Loucy (cell line): Measurements from ENCODE around the gene OR52N1.

ENCODE experiments used
- H2AFZ ChIP-seq: fragments of 200-600 bp; sonication (generic); 2 replicates; pipeline ENCODE4 v1.6.0; 2016; ENCODE audit warnings: antibody characterized with exemption, mild to moderate bottlenecking, low read length, moderate library complexity
- H3F3A ChIP-seq: fragments of 200-600 bp; 2 replicates; pipeline ENCODE4 v1.6.0; 2016; ENCODE audit warnings: antibody characterized with exemption, low read depth, mild to moderate bottlenecking
- H3K27me3 ChIP-seq: fragments of 200-600 bp; sonication (generic); 2 replicates; pipeline ENCODE4 v1.6.1; 2014; ENCODE audit warnings: low read length, mild to moderate bottlenecking; ENCODE audit not compliant: insufficient read depth, poor library complexity, severe bottlenecking
- H3K36me3 ChIP-seq: fragments of 200-600 bp; sonication (generic); 2 replicates; pipeline ENCODE4 v1.6.1; 2016; ENCODE audit warnings: low read length; ENCODE audit not compliant: insufficient read depth
- H3K4me1 ChIP-seq: fragments of 200-600 bp; sonication (generic); 2 replicates; pipeline ENCODE4 v1.5.1; 2014; ENCODE audit warnings: low read length, mild to moderate bottlenecking; ENCODE audit not compliant: insufficient read depth, poor library complexity, severe bottlenecking
- H3K4me2 ChIP-seq: fragments of 200-600 bp; sonication (generic); 2 replicates; pipeline ENCODE4 v1.6.0; 2014; ENCODE audit warnings: antibody characterized with exemption, low read length, low read depth, mild to moderate bottlenecking; ENCODE audit not compliant: poor library complexity, severe bottlenecking
- H3K4me3 ChIP-seq: fragments of 200-600 bp; sonication (generic); 2 replicates; pipeline ENCODE4 v1.5.1; 2014; ENCODE audit warnings: low read length, mild to moderate bottlenecking, mixed read lengths; ENCODE audit not compliant: poor library complexity, severe bottlenecking
- H3K79me2 ChIP-seq: fragments of 200-600 bp; sonication (generic); 2 replicates; pipeline ENCODE4 v1.6.1; 2014; ENCODE audit warnings: low read length; ENCODE audit not compliant: insufficient read depth
- H3K9ac ChIP-seq: fragments of 200-600 bp; sonication (generic); 2 replicates; pipeline ENCODE4 v1.6.0; 2014; ENCODE audit warnings: mild to moderate bottlenecking, low read depth, low read length, moderate library complexity; ENCODE audit not compliant: poor library complexity, severe bottlenecking
- H3K9me2 ChIP-seq: fragments of 200-600 bp; sonication (generic); replicated peaks from 2 replicates; pipeline ENCODE4 v1.6.1; 2016; ENCODE audit warnings: low read depth, low read length, mixed read lengths
- H3K9me3 ChIP-seq: fragments of 200-600 bp; sonication (generic); 2 replicates; pipeline ENCODE4 v1.6.1; 2014; ENCODE audit warnings: mild to moderate bottlenecking, antibody characterized with exemption, low read length, low read depth; ENCODE audit not compliant: insufficient read depth
- H4K20me1 ChIP-seq: fragments of 200-600 bp; sonication (generic); 2 replicates; pipeline ENCODE4 v1.6.0; 2014; ENCODE audit warnings: antibody characterized with exemption, low read length, mild to moderate bottlenecking; ENCODE audit not compliant: insufficient read depth, poor library complexity, severe bottlenecking
- EZH2phosphoT487 ChIP-seq: fragments of 200-600 bp; IDR thresholded peaks from 2 replicates; pipeline ENCODE4 v1.6.1; 2018; ENCODE audit warnings: antibody characterized with exemption, mild to moderate bottlenecking, moderate library complexity, borderline replicate concordance
- TF ChIP-seq, protein P1 (sequence below): fragments of 200-600 bp; sonication (generic); conservative IDR thresholded peaks from 2 replicates; pipeline ENCODE4 v1.5.1; 2014; ENCODE audit warnings: mild to moderate bottlenecking, antibody characterized with exemption, low read length

The OR52N1 gene

DNA sequence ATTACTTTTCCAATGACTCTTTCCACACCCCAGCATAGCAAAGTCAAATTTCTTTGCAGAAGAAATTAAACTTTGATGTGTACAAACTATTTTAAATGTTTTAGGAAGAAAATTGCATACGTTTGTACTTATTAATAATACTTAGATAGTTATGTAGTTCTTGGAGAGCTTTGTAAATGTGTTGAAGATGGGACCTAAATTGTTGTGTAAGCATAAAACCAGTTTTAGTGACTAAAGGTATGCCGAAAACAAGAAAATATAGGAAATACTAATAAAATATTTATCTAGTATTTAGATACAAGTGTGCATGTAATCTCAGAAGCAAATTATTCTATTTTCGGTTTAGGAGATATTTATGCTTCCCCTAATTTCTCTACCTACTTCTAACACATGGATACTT, 41.2 kb downstream of the OR52N1 start:
- Histone ChIP-seq H3K4me3 (no peak overlapping the region), H3K9ac (no peak overlapping the region), H3K9me3 (no peaks in the 10 kb centered on the region), H3K4me2 (no peak overlapping the region), H3K79me2 (no peaks in the 10 kb centered on the region), H3K27me3 (no peaks in the 10 kb centered on the region), H3K36me3 (no peaks in the 10 kb centered on the region), H3K4me1 (no peaks in the 10 kb centered on the region), H3K9me2 (no peaks in the 10 kb centered on the region), H3F3A (no peaks in the 10 kb centered on the region), H4K20me1 (no peaks in the 10 kb centered on the region), H2AFZ (no peak overlapping the region)
- TF ChIP-seq EZH2phosphoT487 = no peak
- TF ChIP-seq, protein P1, sequence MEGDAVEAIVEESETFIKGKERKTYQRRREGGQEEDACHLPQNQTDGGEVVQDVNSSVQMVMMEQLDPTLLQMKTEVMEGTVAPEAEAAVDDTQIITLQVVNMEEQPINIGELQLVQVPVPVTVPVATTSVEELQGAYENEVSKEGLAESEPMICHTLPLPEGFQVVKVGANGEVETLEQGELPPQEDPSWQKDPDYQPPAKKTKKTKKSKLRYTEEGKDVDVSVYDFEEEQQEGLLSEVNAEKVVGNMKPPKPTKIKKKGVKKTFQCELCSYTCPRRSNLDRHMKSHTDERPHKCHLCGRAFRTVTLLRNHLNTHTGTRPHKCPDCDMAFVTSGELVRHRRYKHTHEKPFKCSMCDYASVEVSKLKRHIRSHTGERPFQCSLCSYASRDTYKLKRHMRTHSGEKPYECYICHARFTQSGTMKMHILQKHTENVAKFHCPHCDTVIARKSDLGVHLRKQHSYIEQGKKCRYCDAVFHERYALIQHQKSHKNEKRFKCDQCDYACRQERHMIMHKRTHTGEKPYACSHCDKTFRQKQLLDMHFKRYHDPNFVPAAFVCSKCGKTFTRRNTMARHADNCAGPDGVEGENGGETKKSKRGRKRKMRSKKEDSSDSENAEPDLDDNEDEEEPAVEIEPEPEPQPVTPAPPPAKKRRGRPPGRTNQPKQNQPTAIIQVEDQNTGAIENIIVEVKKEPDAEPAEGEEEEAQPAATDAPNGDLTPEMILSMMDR = no peak

DNA sequence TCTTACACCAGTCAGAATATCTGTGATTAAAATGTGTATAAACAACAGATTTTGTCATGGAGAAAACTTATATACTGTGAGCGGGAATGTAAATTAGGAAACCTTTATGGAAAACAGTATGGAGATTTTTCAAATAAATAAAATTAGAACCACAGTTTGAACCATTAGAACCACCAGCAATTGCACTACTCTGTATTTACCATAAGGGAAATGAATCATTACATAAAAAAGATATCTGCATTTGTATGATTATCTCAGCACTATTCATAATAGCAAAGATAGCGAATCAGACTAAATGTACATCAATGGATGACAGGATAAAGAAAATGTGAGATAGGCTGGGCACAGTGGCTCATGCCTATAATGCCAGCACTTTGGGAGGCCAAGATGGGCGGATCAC, 44.5 kb downstream of the OR52N1 start:
- H3K4me3 ChIP-seq = no peak overlapping the region
- no peaks in the 10 kb centered on the region for H3K9me3 ChIP-seq
- TF ChIP-seq, protein P1 = no peak
- TF ChIP-seq EZH2phosphoT487 = no peak
- no peaks in the 10 kb centered on the region for H3K9me2 ChIP-seq
- no peaks in the 10 kb centered on the region for H3K79me2 ChIP-seq
- no peaks in the 10 kb centered on the region for H4K20me1 ChIP-seq
- no peak overlapping the region for H3K9ac ChIP-seq
- H3K4me2 ChIP-seq = no peak overlapping the region
- no peak overlapping the region for H2AFZ ChIP-seq
- H3F3A ChIP-seq = no peaks in the 10 kb centered on the region
- no peaks in the 10 kb centered on the region for H3K27me3 ChIP-seq
- no peaks in the 10 kb centered on the region for H3K4me1 ChIP-seq
- H3K36me3 ChIP-seq = no peaks in the 10 kb centered on the region

DNA sequence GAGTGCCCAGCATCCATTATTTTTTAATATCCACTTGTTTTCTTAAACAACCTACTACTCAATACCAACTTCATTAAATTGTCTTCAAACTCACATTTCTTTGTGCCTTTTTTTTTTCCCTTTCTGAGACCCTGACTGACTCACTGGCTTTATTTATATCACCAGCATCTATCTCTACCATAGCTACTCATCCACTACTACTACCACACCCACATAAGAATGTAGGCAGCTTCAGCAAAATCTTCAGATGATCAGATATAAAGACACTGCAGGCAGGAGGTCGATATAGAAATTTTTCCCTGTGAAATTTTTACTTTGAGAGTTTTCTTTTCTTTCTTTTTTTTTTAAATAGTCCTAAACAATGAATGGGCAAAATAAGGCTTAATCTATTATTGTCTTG, 52.6 kb downstream of the OR52N1 start:
- Histone ChIP-seq H3K36me3 (no peaks in the 10 kb centered on the region), H3K9me2 (no peaks in the 10 kb centered on the region), H4K20me1 (no peaks in the 10 kb centered on the region), H3K9ac (no peak overlapping the region), H3K4me3 (no peak overlapping the region), H3K4me2 (no peak overlapping the region), H3F3A (no peaks in the 10 kb centered on the region), H2AFZ (no peak overlapping the region), H3K79me2 (no peaks in the 10 kb centered on the region), H3K27me3 (no peaks in the 10 kb centered on the region), H3K9me3 (no peaks in the 10 kb centered on the region), H3K4me1 (no peaks in the 10 kb centered on the region)
- TF ChIP-seq, protein P1 = no peak
- TF ChIP-seq EZH2phosphoT487 = no peak
